ENCODE data around the gene PTPRJ.

PTPRJ gene

GRCh38 chr11:48170241-48171233, 190.2 kb downstream of the PTPRJ start:
- 73% methylated on average over 7 of the region's 10 CpGs for WGBS (ENCODE audit: insufficient coverage)
- CTCF ChIA-PET, result no interaction called here
- peak; percentile 10 to 52 (median 44) for DNase-seq
- POLR2A ChIA-PET, result no interaction called here
- Histone ChIP-seq H3K9me3 (ENCODE audit: control extremely low read depth in 1 of 5, control insufficient read depth in 4 of 5, insufficient read depth in 2 of 5, low read depth in 1 of 5, low read length in 4 of 5) (no peaks in the 10 kb centered on the region), H3K27ac (ENCODE audit: insufficient read depth in 1 of 2, low read depth in 1 of 2, low read length in 2 of 2, poor library complexity in 1 of 2, severe bottlenecking in 2 of 2) (no peak overlapping the region), H3K27me3 (replicated peaks in 2 of 5; ENCODE audit: control insufficient read depth in 4 of 5, insufficient read depth in 5 of 5, low read length in 4 of 5) (peaks cover 0 to 15% (median 2%) of the 10 kb centered on the region in 5 experiments), H3K36me3 (ENCODE audit: control insufficient read depth in 4 of 4, insufficient read depth in 4 of 4, low read length in 3 of 4) (no peaks in the 10 kb centered on the region), H3K4me1 (ENCODE audit: control extremely low read depth in 1 of 4, control insufficient read depth in 4 of 4, insufficient read depth in 4 of 4, low read length in 3 of 4) (no peaks in the 10 kb centered on the region), H3K4me3 (ENCODE audit: control insufficient read depth in 1 of 7, extremely low read depth in 1 of 7, insufficient read depth in 4 of 7, low read depth in 2 of 7, low read length in 6 of 7) (no peak overlapping the region)

GRCh38 chr11:48172818-48173609, 192.7 kb downstream of the PTPRJ start:
- Histone ChIP-seq H3K4me3 (ENCODE audit: control insufficient read depth in 1 of 7, extremely low read depth in 1 of 7, insufficient read depth in 4 of 7, low read depth in 2 of 7, low read length in 6 of 7) (no peak overlapping the region), H3K36me3 (ENCODE audit: control insufficient read depth in 4 of 4, insufficient read depth in 4 of 4, low read length in 3 of 4) (no peaks in the 10 kb centered on the region), H3K9me3 (ENCODE audit: control extremely low read depth in 1 of 5, control insufficient read depth in 4 of 5, insufficient read depth in 2 of 5, low read depth in 1 of 5, low read length in 4 of 5) (no peaks in the 10 kb centered on the region), H3K27me3 (replicated peaks in 2 of 5; ENCODE audit: control insufficient read depth in 4 of 5, insufficient read depth in 5 of 5, low read length in 4 of 5) (peaks cover 0 to 15% (median 2%) of the 10 kb centered on the region in 5 experiments), H3K4me1 (ENCODE audit: control extremely low read depth in 1 of 4, control insufficient read depth in 4 of 4, insufficient read depth in 4 of 4, low read length in 3 of 4) (no peaks in the 10 kb centered on the region), H3K27ac (ENCODE audit: insufficient read depth in 1 of 2, low read depth in 1 of 2, low read length in 2 of 2, poor library complexity in 1 of 2, severe bottlenecking in 2 of 2) (no peak overlapping the region)
- CTCF ChIA-PET, result interaction anchor here (0.6 to 2.2 kb wide), 5 partner anchors 8 to 16 kb away, joined by 3 to 8 read pairs (median 3); no protein-coding TSS in a partner anchor
- POLR2A ChIA-PET, result no interaction called here
- 53% methylated on average over 8 of the region's 14 CpGs for WGBS (ENCODE audit: insufficient coverage)
- DNase-seq, result peak; percentile 27 to 61 (median 49)

- CTCF ChIA-PET, result no interaction called here
- POLR2A ChIA-PET, result no interaction called here
- no peak overlapping the region for H3K27ac ChIP-seq (ENCODE audit: insufficient read depth in 1 of 2, low read depth in 1 of 2, low read length in 2 of 2, poor library complexity in 1 of 2, severe bottlenecking in 2 of 2)
Measured at GRCh38 chr11:48177661-48178060, 197.3 kb downstream of the PTPRJ start.

GRCh38 chr11:48180627-48181026, 200.3 kb downstream of the PTPRJ start:
- ChIA-PET POLR2A (no interaction called here), CTCF (interaction anchor here (0.9 kb wide), 1 partner anchor 9 kb away, joined by 3 read pairs; no protein-coding TSS in a partner anchor)
- 90% methylated on average over 6 of the region's 6 CpGs for WGBS (ENCODE audit: insufficient coverage)
- H3K36me3 ChIP-seq (ENCODE audit: control insufficient read depth in 4 of 4, insufficient read depth in 4 of 4, low read length in 3 of 4), result no peaks in the 10 kb centered on the region
- no peaks in the 10 kb centered on the region for H3K9me3 ChIP-seq (ENCODE audit: control extremely low read depth in 1 of 5, control insufficient read depth in 4 of 5, insufficient read depth in 2 of 5, low read depth in 1 of 5, low read length in 4 of 5)
- H3K27ac ChIP-seq (ENCODE audit: insufficient read depth in 1 of 2, low read depth in 1 of 2, low read length in 2 of 2, poor library complexity in 1 of 2, severe bottlenecking in 2 of 2), result no peak overlapping the region
- no peak overlapping the region for H3K4me3 ChIP-seq (ENCODE audit: control insufficient read depth in 1 of 7, extremely low read depth in 1 of 7, insufficient read depth in 4 of 7, low read depth in 2 of 7, low read length in 6 of 7)
- peaks cover 0 to 10% (median 0%) of the 10 kb centered on the region in 5 experiments for H3K27me3 ChIP-seq (replicated peaks in 2 of 5; ENCODE audit: control insufficient read depth in 4 of 5, insufficient read depth in 5 of 5, low read length in 4 of 5)
- DNase-seq, result no peak
- H3K4me1 ChIP-seq (ENCODE audit: control extremely low read depth in 1 of 4, control insufficient read depth in 4 of 4, insufficient read depth in 4 of 4, low read length in 3 of 4), result no peaks in the 10 kb centered on the region

More at GRCh38 chr11:48177661-48178060, 197.3 kb downstream of the PTPRJ start:
- H3K27me3 ChIP-seq (replicated peaks in 2 of 5; ENCODE audit: control insufficient read depth in 4 of 5, insufficient read depth in 5 of 5, low read length in 4 of 5), result peaks cover 0 to 10% (median 0%) of the 10 kb centered on the region in 5 experiments
- WGBS (ENCODE audit: insufficient coverage), result 100% methylated on average over 1 of the region's 4 CpGs
- no peaks in the 10 kb centered on the region for H3K36me3 ChIP-seq (ENCODE audit: control insufficient read depth in 4 of 4, insufficient read depth in 4 of 4, low read length in 3 of 4)
- no peaks in the 10 kb centered on the region for H3K9me3 ChIP-seq (ENCODE audit: control extremely low read depth in 1 of 5, control insufficient read depth in 4 of 5, insufficient read depth in 2 of 5, low read depth in 1 of 5, low read length in 4 of 5)
- no peak overlapping the region for H3K4me3 ChIP-seq (ENCODE audit: control insufficient read depth in 1 of 7, extremely low read depth in 1 of 7, insufficient read depth in 4 of 7, low read depth in 2 of 7, low read length in 6 of 7)
- H3K4me1 ChIP-seq (ENCODE audit: control extremely low read depth in 1 of 4, control insufficient read depth in 4 of 4, insufficient read depth in 4 of 4, low read length in 3 of 4), result no peaks in the 10 kb centered on the region
- DNase-seq, result no peak

- H3K36me3 ChIP-seq (ENCODE audit: control insufficient read depth in 4 of 4, insufficient read depth in 4 of 4, low read length in 3 of 4), result no peaks in the 10 kb centered on the region
- H3K9me3 ChIP-seq (ENCODE audit: control extremely low read depth in 1 of 5, control insufficient read depth in 4 of 5, insufficient read depth in 2 of 5, low read depth in 1 of 5, low read length in 4 of 5), result no peaks in the 10 kb centered on the region
- no peak overlapping the region for H3K27ac ChIP-seq (ENCODE audit: insufficient read depth in 1 of 2, low read depth in 1 of 2, low read length in 2 of 2, poor library complexity in 1 of 2, severe bottlenecking in 2 of 2)
- POLR2A ChIA-PET, result no interaction called here
- no peak for DNase-seq
- WGBS (ENCODE audit: insufficient coverage), result 96% methylated on average over 4 of the region's 4 CpGs
- no peak overlapping the region for H3K4me3 ChIP-seq (ENCODE audit: control insufficient read depth in 1 of 7, extremely low read depth in 1 of 7, insufficient read depth in 4 of 7, low read depth in 2 of 7, low read length in 6 of 7)
- H3K27me3 ChIP-seq (replicated peaks in 2 of 5; ENCODE audit: control insufficient read depth in 4 of 5, insufficient read depth in 5 of 5, low read length in 4 of 5), result peaks cover 0 to 2% (median 0%) of the 10 kb centered on the region in 5 experiments
- no peaks in the 10 kb centered on the region for H3K4me1 ChIP-seq (ENCODE audit: control extremely low read depth in 1 of 4, control insufficient read depth in 4 of 4, insufficient read depth in 4 of 4, low read length in 3 of 4)
- CTCF ChIA-PET, result interaction anchor here (1.5 kb wide), 1 partner anchor 10 kb away, joined by 8 read pairs; no protein-coding TSS in a partner anchor
Measured at GRCh38 chr11:48182860-48183526, 202.6 kb downstream of the PTPRJ start.

GRCh38 chr11:48184452-48184851, 204.1 kb downstream of the PTPRJ start:
- ChIA-PET CTCF (no interaction called here), POLR2A (no interaction called here)

More at GRCh38 chr11:48184452-48184851, 204.1 kb downstream of the PTPRJ start:
- DNase-seq, result no peak
- H3K4me1 ChIP-seq (ENCODE audit: control extremely low read depth in 1 of 4, control insufficient read depth in 4 of 4, insufficient read depth in 4 of 4, low read length in 3 of 4), result no peaks in the 10 kb centered on the region
- H3K36me3 ChIP-seq (ENCODE audit: control insufficient read depth in 4 of 4, insufficient read depth in 4 of 4, low read length in 3 of 4), result no peaks in the 10 kb centered on the region
- H3K27ac ChIP-seq (ENCODE audit: insufficient read depth in 1 of 2, low read depth in 1 of 2, low read length in 2 of 2, poor library complexity in 1 of 2, severe bottlenecking in 2 of 2), result no peak overlapping the region
- no peak overlapping the region for H3K4me3 ChIP-seq (ENCODE audit: control insufficient read depth in 1 of 7, extremely low read depth in 1 of 7, insufficient read depth in 4 of 7, low read depth in 2 of 7, low read length in 6 of 7)
- H3K9me3 ChIP-seq (ENCODE audit: control extremely low read depth in 1 of 5, control insufficient read depth in 4 of 5, insufficient read depth in 2 of 5, low read depth in 1 of 5, low read length in 4 of 5), result no peaks in the 10 kb centered on the region
- no peaks in the 10 kb centered on the region for H3K27me3 ChIP-seq (replicated peaks in 2 of 5; ENCODE audit: control insufficient read depth in 4 of 5, insufficient read depth in 5 of 5, low read length in 4 of 5)

Data from common myeloid progenitor, CD34-positive (primary cell).